GM21723 (cell line): ENCODE data around the gene MARCHF2.

Experiments used
- ATAC-seq: cut with Tn5 transposase; IDR thresholded peaks from one replicate; pipeline ENCODE4 v1.9.1; 2021; ENCODE audit warnings: mild to moderate bottlenecking, moderate library complexity; ENCODE audit not compliant: unreplicated experiment

The MARCHF2 gene

GRCh38 chr19:8473648-8474476, 60.8 kb downstream of the MARCHF2 start:
- ATAC-seq: peak; percentile 72

- ATAC-seq: no peak
Measured at GRCh38 chr19:8475005-8475404, 61.9 kb downstream of the MARCHF2 start.

- no peak for ATAC-seq
Measured at GRCh38 chr19:8476524-8476923, 63.4 kb downstream of the MARCHF2 start.

DNA sequence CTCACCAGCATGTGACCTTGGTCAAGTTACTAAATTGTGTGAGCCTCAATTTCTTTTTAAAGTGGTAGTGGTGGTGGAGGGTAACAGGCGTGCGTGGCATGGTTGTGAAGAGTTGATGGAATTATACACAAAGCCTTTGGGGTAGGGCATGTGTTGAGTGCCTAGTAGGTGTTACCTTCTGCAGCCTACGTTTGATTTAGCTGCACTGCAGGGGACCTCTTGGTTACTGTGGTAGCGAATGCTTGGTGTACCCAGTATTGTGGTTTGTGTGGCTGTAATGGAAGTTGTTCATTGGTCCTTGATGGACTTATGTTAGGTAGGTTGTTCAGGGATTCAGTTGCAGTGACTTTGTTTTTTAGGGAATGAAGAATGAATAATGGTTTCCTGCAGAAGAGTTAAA, 64.8 kb downstream of the MARCHF2 start:
- ATAC-seq: no peak

DNA sequence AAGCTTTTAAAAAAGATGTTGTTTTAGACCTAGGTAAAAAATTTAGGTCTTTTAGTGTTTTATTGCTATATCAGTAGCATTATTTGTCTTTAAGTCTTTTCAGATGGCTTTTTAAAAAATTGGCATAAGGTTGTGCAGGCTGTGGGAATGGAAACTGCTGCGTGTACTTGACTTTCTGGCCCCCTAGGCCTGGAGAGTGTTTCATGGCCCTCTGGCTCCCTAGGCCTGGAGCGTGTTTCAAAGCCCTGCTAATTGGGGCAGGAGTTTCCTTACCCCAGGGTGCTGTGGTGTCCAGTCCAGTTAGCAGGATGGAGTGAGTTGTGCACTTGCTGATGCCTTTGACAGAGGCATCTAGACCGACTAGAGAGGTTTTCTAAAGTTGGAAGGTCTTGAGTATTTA, 65.5 kb downstream of the MARCHF2 start:
- no peak for ATAC-seq

- ATAC-seq: no peak
Measured at GRCh38 chr19:8481201-8481600, 68.1 kb downstream of the MARCHF2 start.

DNA sequence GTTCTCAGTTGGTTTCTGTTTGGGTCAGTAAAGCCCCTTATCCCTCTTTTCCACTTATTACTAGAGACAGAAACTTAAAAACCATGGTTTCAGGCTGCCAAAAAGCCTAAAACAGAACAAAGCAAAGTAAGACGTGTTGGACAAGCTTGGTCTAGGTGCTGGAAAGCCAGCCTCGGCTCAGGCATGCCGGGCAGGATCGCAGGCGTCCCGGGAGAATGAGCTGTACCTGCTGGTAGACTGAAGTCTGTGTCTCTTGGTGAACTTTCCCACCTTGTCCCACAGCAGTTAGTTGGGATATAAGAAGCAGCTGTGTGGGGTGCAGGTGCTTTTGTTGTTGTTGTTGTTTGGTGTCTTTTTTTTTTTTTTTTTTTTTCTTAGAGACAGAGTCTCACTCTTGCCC, 68.5 kb downstream of the MARCHF2 start:
- ATAC-seq: no peak

DNA sequence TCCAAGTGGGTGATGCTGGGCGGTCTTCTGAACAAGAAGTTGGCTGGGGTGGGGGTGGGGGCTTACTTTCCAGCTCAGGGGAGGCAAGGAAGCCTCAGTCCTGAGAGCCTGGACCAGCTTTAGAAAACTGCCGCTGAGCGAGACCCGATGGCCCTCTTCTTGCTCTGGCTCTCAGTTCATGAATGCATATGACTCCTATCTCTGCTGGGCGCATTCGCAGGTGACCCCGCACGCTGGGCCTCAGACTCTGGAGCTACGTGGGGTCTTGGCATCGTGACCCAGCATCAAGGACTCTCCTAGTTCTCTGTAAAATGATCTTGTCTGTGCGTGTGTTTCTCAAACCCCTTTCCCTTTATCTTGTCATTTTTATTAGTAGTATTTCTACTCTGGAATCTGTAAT, 69.6 kb downstream of the MARCHF2 start:
- ATAC-seq: no peak

DNA sequence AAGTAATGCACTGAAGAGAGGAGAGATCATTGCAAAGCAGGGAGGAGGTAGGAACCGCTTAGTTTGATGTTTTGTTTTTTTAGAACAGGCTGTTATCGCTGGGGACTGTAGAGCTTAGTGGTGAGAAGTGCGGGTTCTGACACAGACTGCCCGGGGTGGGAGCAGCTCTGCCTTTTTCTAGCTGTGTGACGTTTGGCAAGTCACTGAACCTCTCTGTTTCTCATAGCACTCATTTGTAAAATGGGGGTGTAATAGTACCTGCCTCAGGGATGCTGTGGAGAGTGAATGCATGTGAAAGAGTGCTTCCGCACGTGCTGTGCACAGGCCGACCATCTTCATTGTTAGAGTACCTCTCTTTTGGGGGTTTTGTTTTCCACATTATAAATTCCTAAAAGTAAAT, 70.1 kb downstream of the MARCHF2 start:
- ATAC-seq: no peak

GRCh38 chr19:8484331-8484894, 71.3 kb downstream of the MARCHF2 start:
- no peak for ATAC-seq

DNA sequence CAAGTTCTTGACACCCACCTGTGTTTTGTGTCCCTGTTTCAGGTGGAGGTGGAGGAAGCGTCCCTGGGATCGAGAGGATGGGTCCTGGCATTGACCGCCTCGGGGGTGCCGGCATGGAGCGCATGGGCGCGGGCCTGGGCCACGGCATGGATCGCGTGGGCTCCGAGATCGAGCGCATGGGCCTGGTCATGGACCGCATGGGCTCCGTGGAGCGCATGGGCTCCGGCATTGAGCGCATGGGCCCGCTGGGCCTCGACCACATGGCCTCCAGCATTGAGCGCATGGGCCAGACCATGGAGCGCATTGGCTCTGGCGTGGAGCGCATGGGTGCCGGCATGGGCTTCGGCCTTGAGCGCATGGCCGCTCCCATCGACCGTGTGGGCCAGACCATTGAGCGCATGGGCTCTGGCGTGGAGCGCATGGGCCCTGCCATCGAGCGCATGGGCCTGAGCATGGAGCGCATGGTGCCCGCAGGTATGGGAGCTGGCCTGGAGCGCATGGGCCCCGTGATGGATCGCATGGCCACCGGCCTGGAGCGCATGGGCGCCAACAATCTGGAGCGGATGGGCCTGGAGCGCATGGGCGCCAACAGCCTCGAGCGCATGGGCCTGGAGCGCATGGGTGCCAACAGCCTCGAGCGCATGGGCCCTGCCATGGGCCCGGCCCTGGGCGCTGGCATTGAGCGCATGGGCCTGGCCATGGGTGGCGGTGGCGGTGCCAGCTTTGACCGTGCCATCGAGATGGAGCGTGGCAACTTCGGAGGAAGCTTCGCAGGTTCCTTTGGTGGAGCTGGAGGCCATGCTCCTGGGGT, 72.7 kb downstream of the MARCHF2 start:
- ATAC-seq: no peak

DNA sequence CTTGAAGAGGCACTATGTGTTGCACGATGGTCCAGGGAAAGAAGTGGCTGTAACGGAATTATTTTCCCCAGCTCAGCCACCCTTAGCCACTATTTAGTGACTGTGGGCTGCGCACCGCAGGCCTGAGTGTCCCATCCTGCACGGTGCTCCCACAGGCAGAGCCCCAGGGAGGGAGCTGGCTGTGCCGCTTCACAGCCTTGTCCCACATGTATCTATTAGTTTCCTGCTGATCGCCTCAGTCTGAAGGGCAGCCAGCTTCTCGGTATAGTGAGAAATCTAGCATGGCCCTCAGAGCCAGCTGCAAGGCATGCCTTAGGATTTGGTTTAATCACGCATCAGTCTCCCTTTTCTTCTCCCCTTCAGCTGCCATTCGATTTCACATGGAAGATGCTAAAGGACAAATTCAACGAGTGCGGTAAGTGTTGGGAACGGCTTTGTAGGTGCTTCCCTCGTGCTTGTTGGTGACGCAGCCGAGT, 73.6 kb downstream of the MARCHF2 start:
- ATAC-seq: no peak

DNA sequence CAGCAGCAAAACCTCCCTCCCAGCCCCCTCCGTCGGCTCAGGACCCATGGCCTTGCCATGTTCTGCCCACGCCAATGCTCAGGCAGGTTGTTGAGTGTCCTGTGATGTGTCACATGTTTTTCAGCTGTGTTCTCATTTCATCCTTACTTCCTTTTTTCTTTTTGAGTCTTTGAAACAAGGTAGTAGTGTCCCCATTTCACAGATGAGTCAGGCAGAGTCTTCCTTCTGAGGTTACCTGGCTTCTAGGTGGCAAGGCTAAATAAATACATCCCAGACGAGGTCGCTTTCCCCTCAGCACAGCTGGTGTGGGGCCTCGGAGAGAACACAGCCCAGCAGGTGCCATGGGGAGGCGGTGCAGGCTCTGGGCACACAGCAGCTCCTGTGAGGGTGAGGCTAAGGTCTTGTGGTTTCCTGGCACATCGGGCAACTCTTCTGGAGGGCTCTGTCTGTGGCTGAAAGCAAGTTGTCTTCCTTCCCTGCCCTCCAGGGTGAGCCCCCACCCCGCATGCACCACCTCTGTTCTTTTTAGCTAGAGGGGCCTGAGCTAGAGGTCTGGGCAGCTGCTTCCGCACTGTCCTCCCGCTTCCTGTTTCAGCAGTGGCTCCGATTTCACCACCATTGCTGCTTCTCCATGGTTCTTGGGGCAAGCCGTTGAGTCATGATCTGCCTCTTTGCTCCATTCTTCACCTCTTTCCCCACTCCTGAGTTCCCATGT, 74.2 kb downstream of the MARCHF2 start:
- peak; percentile 56 for ATAC-seq

DNA sequence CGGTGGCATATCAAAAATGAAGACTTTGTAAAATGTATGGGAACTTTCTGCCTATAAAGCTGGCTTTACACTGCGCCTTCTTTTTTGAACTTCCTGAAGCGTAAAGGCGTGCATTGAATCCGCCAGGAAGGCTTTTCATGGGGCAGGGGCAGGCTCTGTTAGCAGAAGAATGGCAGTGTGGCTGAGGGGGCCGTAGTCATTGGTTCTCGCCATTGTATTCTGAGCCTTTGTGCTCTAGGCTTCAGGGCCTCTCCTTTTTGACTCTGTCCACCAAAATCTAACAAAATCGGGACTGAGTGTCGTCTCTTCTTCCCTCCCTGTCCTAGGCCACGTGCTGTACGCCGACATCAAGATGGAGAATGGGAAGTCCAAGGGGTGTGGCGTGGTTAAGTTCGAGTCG, 75.3 kb downstream of the MARCHF2 start:
- no peak for ATAC-seq
